ENCODE data around the gene ZC3H13.

- TF ChIP-seq CTCF (IDR thresholded peaks at IDR 0.05) (no peak), POLR2A (IDR thresholded peaks at IDR 0.05) (no peak), POLR2AphosphoS5 (IDR thresholded peaks at IDR 0.05) (no peak)
Measured at GRCh38 chr13:45943120-45943519, 109.4 kb downstream of the ZC3H13 start.

All from upper lobe of left lung (tissue), 4 donors.